Erythroblast (primary cell): Measurements from ENCODE around the gene CLPTM1.

ENCODE experiments used
- GATA1 ChIP-seq: IDR thresholded peaks from 2 replicates; pipeline ENCODE4 v1.6.1; 2011; ENCODE audit warnings: low read depth, mild to moderate bottlenecking, control low read depth, low read length, moderate library complexity
- POLR2A ChIP-seq: IDR thresholded peaks from 2 replicates; pipeline ENCODE4 v1.6.1; 2011; ENCODE audit warnings: mild to moderate bottlenecking, low read length

DNA sequence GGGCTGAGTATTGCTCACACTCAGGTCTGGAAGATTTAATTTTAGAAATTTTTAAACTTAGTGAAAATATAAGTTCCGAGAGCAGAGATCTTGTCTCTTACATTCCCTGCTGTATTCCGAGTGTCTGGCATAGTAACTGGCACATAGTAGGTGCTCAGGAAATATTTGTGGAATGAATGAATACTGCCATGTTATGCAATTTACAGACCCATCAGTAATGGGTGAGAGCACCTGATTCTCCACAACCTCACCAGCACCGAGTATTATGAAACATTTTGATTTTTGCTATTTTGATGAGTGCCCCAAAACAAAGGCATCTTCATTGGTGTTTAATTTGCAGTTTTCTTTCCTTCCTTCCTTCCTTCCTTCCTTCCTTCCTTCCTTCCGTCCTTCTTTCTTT is 67.9 kb downstream of the CLPTM1 start:
- TF ChIP-seq POLR2A (no peak), GATA1 (no peak)
